Transverse colon (tissue), 4 donors: ENCODE data around the gene RPS6KA2. TPM values are rescaled to one million over a fixed set of nuclear protein-coding genes. Genes with fewer than 3 reads are reported as not detected.

Source experiments
- DNase-seq: peaks from one replicate; pipeline ENCODE4 v3.0.0-alpha.2; 2019
- H3K27ac ChIP-seq, 4 donors: fragments of 200-600 bp; sonication (generic); 2 replicates each; pipeline ENCODE4 v1.5.1; 2016 to 2018; ENCODE audit warnings: inconsistent platforms in 4 of 4
- H3K27me3 ChIP-seq: fragments of 200-600 bp; sonication (generic); 2 replicates; pipeline ENCODE4 v1.5.1; 2017; ENCODE audit warnings: inconsistent platforms
- H3K36me3 ChIP-seq, 4 donors: fragments of 200-600 bp; sonication (generic); 2 replicates each; pipeline ENCODE4 v1.5.1; 2017 to 2019; ENCODE audit warnings: inconsistent platforms in 4 of 4
- H3K4me1 ChIP-seq, 4 donors: fragments of 200-600 bp; sonication (generic); 2 replicates each; pipeline ENCODE4 v1.5.1; 2017 to 2020; ENCODE audit warnings: inconsistent platforms in 4 of 4
- H3K4me3 ChIP-seq, 4 donors: fragments of 200-600 bp; sonication (generic); 1 replicate in 1 of 4; 2 replicates in 3 of 4; pipeline versions ENCODE4 v1.5.1 to v1.6.1; 2017 to 2019; ENCODE audit warnings: inconsistent platforms in 4 of 4
- H3K9me3 ChIP-seq, 2 donors: fragments of 200-600 bp; sonication (generic); 2 replicates each; pipeline ENCODE4 v1.5.1; 2017 to 2019; ENCODE audit warnings: inconsistent platforms in 2 of 2
- CTCF ChIP-seq, 5 experiments: fragments of 200-600 bp in 3 of 5; fragments of 450-650 bp in 2 of 5; sonication (generic) in 3 of 5; IDR thresholded peaks; 1 replicate in 2 of 5; 2 replicates in 3 of 5; pipeline ENCODE4 v1.5.1; 2016 to 2017; ENCODE audit warnings: antibody characterized with exemption in 5 of 5, inconsistent platforms in 3 of 5, mild to moderate bottlenecking in 2 of 5, moderate library complexity in 1 of 5
- EP300 ChIP-seq: sonication (generic); formaldehyde crosslinking; IDR thresholded peaks from one replicate; pipeline ENCODE4 v1.6.1; 2017; ENCODE audit warnings: antibody characterized with exemption, low read depth
- POLR2A ChIP-seq: fragments of 450-650 bp; IDR thresholded peaks from one replicate; pipeline ENCODE4 v1.6.1; 2016; ENCODE audit warnings: antibody characterized with exemption, mild to moderate bottlenecking, moderate library complexity
- POLR2AphosphoS5 ChIP-seq, 3 donors: sonication (generic); formaldehyde crosslinking; IDR thresholded peaks; one replicate each; pipeline ENCODE4 v1.6.1; 2016; ENCODE audit warnings: antibody characterized with exemption in 3 of 3
- WGBS, 2 donors: methylation state at CpG; one replicate each; pipeline ENCODE4 v1.1.5; 2018; ENCODE audit warnings: low coverage in 1 of 2; 5-methylcytosine and 5-hydroxymethylcytosine counted together
- in situ Hi-C, 4 donors: fragments of 200-750 bp; cut with MboI; loops; one replicate each; pipeline versions ENCODE4 v1.15.0 to v1.15.1; 2017; ENCODE audit warnings: low sequenced_read_pairs in 3 of 4, low pct_ligation_motif_present in 1 of 4, low pct_unique_long_range_greater_than_20kb in 1 of 4
- intact Hi-C: fragments of 100-400 bp; cut with DNase I; formaldehyde crosslinking; loops from one replicate; pipeline ENCODE4 v1.15.1; 2023; ENCODE audit warnings: low total_unique reads
- total RNA-seq, 4 donors: library from RNA; depleted of rRNA; stranded (reverse); fragments of >200 nt; gene quantifications; one replicate each; pipeline ENCODE4 v1.1.0, GENCODE V29; 2016

The RPS6KA2 gene
- total RNA-seq, 4 donors from 2014 or later, result 9.6 to 41.1 (median 15.4) TPM

- in situ Hi-C loops (no loop called here), intact Hi-C loops (no loop called here)
- H3K27ac ChIP-seq, result no peak overlapping the region
- DNase-seq, result no peak
- H3K4me1 ChIP-seq, result peaks cover 0 to 4% (median under 1%) of the 10 kb centered on the region in 4 donors
- H3K9me3 ChIP-seq, result no peaks in the 10 kb centered on the region
- H3K27me3 ChIP-seq, result no peaks in the 10 kb centered on the region
- H3K4me3 ChIP-seq, result no peak overlapping the region
- 91 to 93% methylated on average over 3 to 11 of the region's 11 CpGs for WGBS, 2 donors
- TF ChIP-seq EP300 (no peak), CTCF (IDR thresholded peaks at IDR 0.05) (no peak), POLR2A (no peak), POLR2AphosphoS5 (IDR thresholded peaks at IDR 0.05) (no peak)
- no peaks in the 10 kb centered on the region for H3K36me3 ChIP-seq
These were observed 46.0 kb downstream of the RPS6KA2 start for GRCh38 chr6:166581091-166581511.

- Histone ChIP-seq H3K27ac (no peak overlapping the region), H3K36me3 (no peaks in the 10 kb centered on the region), H3K9me3 (no peaks in the 10 kb centered on the region), H3K4me3 (no peak overlapping the region), H3K4me1 (peaks cover 0 to 4% (median under 1%) of the 10 kb centered on the region in 4 donors), H3K27me3 (no peaks in the 10 kb centered on the region)
- TF ChIP-seq EP300, result no peak
- TF ChIP-seq POLR2AphosphoS5 (IDR thresholded peaks at IDR 0.05), result no peak
- no peak for TF ChIP-seq POLR2A
- TF ChIP-seq CTCF (IDR thresholded peaks at IDR 0.05), result no peak
- intact Hi-C loops (no loop called here), in situ Hi-C loops (no loop called here)
- no peak for DNase-seq
- 88 to 91% methylated on average over 12 to 17 of the region's 17 CpGs for WGBS, 2 donors
These were observed 46.7 kb downstream of the RPS6KA2 start for GRCh38 chr6:166580076-166581050.

GRCh38 chr6:166579237-166579850 is 47.7 kb downstream of the RPS6KA2 start:
- Histone ChIP-seq H3K27ac (no peak overlapping the region), H3K27me3 (no peaks in the 10 kb centered on the region), H3K9me3 (no peaks in the 10 kb centered on the region), H3K4me3 (no peak overlapping the region), H3K36me3 (no peaks in the 10 kb centered on the region), H3K4me1 (peaks cover 0 to 7% (median 0%) of the 10 kb centered on the region in 4 donors)
- 78 to 89% methylated on average over 7 to 9 of the region's 9 CpGs for WGBS, 2 donors
- TF ChIP-seq POLR2AphosphoS5 (IDR thresholded peaks at IDR 0.05) (no peak), EP300 (no peak), CTCF (IDR thresholded peaks at IDR 0.05) (no peak), POLR2A (no peak)
- DNase-seq, result no peak
- intact Hi-C loops (no loop called here), in situ Hi-C loops (no loop called here)

- in situ Hi-C loops, result no loop called here
- H3K27ac ChIP-seq, result no peak overlapping the region
- intact Hi-C loops, result no loop called here
- H3K4me3 ChIP-seq, result no peak overlapping the region
- no peak for DNase-seq
- H3K9me3 ChIP-seq, result no peaks in the 10 kb centered on the region
- peaks cover 0 to 7% (median 0%) of the 10 kb centered on the region in 4 donors for H3K4me1 ChIP-seq
- H3K27me3 ChIP-seq, result no peaks in the 10 kb centered on the region
- 90 to 98% methylated on average over 10 to 15 of the region's 15 CpGs for WGBS, 2 donors
- no peaks in the 10 kb centered on the region for H3K36me3 ChIP-seq
- TF ChIP-seq EP300 (no peak), POLR2A (no peak), POLR2AphosphoS5 (IDR thresholded peaks at IDR 0.05) (no peak), CTCF (IDR thresholded peaks at IDR 0.05) (no peak)
These were observed 48.4 kb downstream of the RPS6KA2 start for GRCh38 chr6:166578536-166579236.
